PFSK-1 (cell line): ENCODE data around the gene ZNF230.

Experiments
- POLR2AphosphoS5 ChIP-seq: IDR thresholded peaks from 2 replicates; pipeline ENCODE4 v1.6.1; 2012; ENCODE audit warnings: low read depth, mild to moderate bottlenecking, control low read depth, low read length, moderate library complexity
- REST ChIP-seq, 2 experiments: IDR thresholded peaks; 2 replicates each; pipeline versions ENCODE4 v1.6.1 to v1.8.0; 2011 to 2012; ENCODE audit warnings: low read depth in 2 of 2, low read length in 2 of 2, control low read depth in 1 of 2, inconsistent platforms in 1 of 2, mild to moderate bottlenecking in 1 of 2, moderate library complexity in 1 of 2; ENCODE audit not compliant: insufficient read depth in 1 of 2
- TAF1 ChIP-seq: IDR thresholded peaks from 2 replicates; pipeline ENCODE4 v1.6.1; 2012; ENCODE audit warnings: low read length, control low read depth, borderline replicate concordance; ENCODE audit not compliant: insufficient read depth

- TF ChIP-seq POLR2AphosphoS5, result peak; percentile 76
- no peak for TF ChIP-seq REST (IDR thresholded peaks at IDR 0.05; ENCODE audit: insufficient read depth in 1 of 2, low read depth in 2 of 2, low read length in 2 of 2)
- TF ChIP-seq TAF1, result peak; percentile 83; the same call in 1 of the 2 replicates
Observed at GRCh38 chr19:43983912-43984686, 18.7 kb upstream of the ZNF230 start, which contains the start of gene ZNF155.
